Right renal pelvis (tissue), 4 donors: ENCODE data around the gene TEX13A. TPM values are rescaled to one million over a fixed set of nuclear protein-coding genes. Genes with fewer than 3 reads are reported as not detected.

Experiments used
- DNase-seq, 4 donors: peaks; one replicate each; pipeline ENCODE4 v3.0.0-alpha.2; 2013; ENCODE audit warnings: low read depth in 4 of 4, low spot score in 3 of 4, missing footprints in 1 of 4
- polyA plus RNA-seq, 4 donors: library from polyadenylated mRNA; unstranded; fragments of 120-200 nt; gene quantifications; one replicate each; pipeline ENCODE4 v1.2.1, GENCODE V29; 2013; ENCODE audit not compliant: insufficient read length in 4 of 4

Gene TEX13A
- polyA plus RNA-seq, 4 donors: not detected

GRCh38 chrX:105189093-105189492 is 31.4 kb downstream of the TEX13A start:
- DNase-seq: no peak

- no peak for DNase-seq
These were observed 40.9 kb downstream of the TEX13A start for GRCh38 chrX:105179644-105180043.

DNA sequence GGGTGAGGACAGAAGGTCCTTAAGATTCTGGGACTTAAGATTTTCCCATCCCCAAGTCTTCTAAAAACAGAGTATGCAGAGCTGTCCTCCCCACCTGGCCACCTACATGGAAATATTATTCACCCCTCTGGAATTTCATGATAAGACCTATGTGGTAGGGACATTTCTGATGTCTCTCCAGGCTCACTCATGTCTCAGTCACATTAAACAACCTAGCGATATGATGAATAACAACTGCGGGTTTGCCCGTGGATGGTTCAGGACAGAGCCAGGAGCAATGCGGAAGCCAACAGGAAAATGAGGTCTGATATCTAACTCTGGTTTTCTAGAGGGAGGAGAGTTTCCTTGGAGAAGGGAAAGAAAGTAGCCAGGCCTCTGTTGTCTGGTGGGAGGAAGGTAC is 47.4 kb downstream of the TEX13A start:
- no peak for DNase-seq
